ENCODE measurements around the gene DDIAS. TPM values are rescaled to one million over a fixed set of nuclear protein-coding genes. Genes with fewer than 3 reads are reported as not detected.
"Not testable (repeated sequence)": the region's sequence is repeated elsewhere in the genome, so short reads cannot be mapped to it uniquely, and the experiment has no call there.

The DDIAS gene
- total RNA-seq, 1 experiment from 2014 or later = 17.1 TPM

- no peak for DNase-seq (ENCODE audit: low read depth, low spot score)
- Histone ChIP-seq H3K36me3 (ENCODE audit: control insufficient read depth in 1 of 2, insufficient read depth in 2 of 2, low read length in 2 of 2) (no peaks in the 10 kb centered on the region), H3K4me2 (ENCODE audit: low read length) (no peak overlapping the region), H3K9me2 (ENCODE audit: insufficient read depth) (no peaks in the 10 kb centered on the region), H2AFZ (ENCODE audit: low read depth, low read length, poor library complexity, severe bottlenecking) (no peak overlapping the region), H3K27ac (ENCODE audit: low read depth, low read length) (no peak overlapping the region), H3K4me1 (ENCODE audit: control insufficient read depth in 1 of 2, insufficient read depth in 2 of 2, low read length in 2 of 2) (peaks cover 11 to 13% of the 10 kb centered on the region in 2 experiments), H3K79me2 (ENCODE audit: insufficient read depth, low read length) (no peaks in the 10 kb centered on the region), H3K9me3 (ENCODE audit: control insufficient read depth in 1 of 2, insufficient read depth in 1 of 2, low read depth in 1 of 2, low read length in 2 of 2) (no peaks in the 10 kb centered on the region), H3K4me3 (replicated peaks in 1 of 2; ENCODE audit: low read depth in 1 of 2, low read length in 2 of 2) (no peak overlapping the region), H3K9ac (ENCODE audit: low read length) (no peak overlapping the region), H3K27me3 (ENCODE audit: insufficient read depth, low read length) (no peaks in the 10 kb centered on the region), H4K20me1 (ENCODE audit: insufficient read depth) (no peaks in the 10 kb centered on the region)
- ChIA-PET CTCF (no interaction called here), RAD21 (ENCODE audit: low non-redundant PET in 1 of 2, low total read pairs in 2 of 2, uncharacterized antibody in 2 of 2, unreplicated experiment in 2 of 2) (no interaction called here), POLR2A (no interaction called here)
- no TSS peak for BruUV-seq (replicated peaks)
- intact Hi-C loops (cut with micrococcal nuclease) = no loop called here
- TF ChIP-seq POLR2AphosphoS5 (IDR thresholded peaks at IDR 0.05; ENCODE audit: low read depth, low read length) (no peak), CEBPB (IDR thresholded peaks at IDR 0.05; ENCODE audit: low read depth) (no peak), SIN3A (IDR thresholded peaks at IDR 0.05; ENCODE audit: low read depth) (no peak), ZBTB33 (IDR thresholded peaks at IDR 0.05; ENCODE audit: extremely low read depth, insufficient replicate concordance, low read length) (no peak), ATF3 (IDR thresholded peaks at IDR 0.05) (no peak), SP1 (IDR thresholded peaks at IDR 0.05; ENCODE audit: low read depth) (no peak), SRF (IDR thresholded peaks at IDR 0.05; ENCODE audit: low read depth) (no peak), CTCF (IDR thresholded peaks at IDR 0.05 in 2 of 3, conservative IDR thresholded peaks at IDR 0.05 in 1 of 3; ENCODE audit: borderline replicate concordance in 1 of 3, insufficient read depth in 1 of 3, low read depth in 2 of 3, low read length in 2 of 3) (no peak), EZH2 (IDR thresholded peaks at IDR 0.05) (no peak), TCF7L2 (IDR thresholded peaks at IDR 0.05; ENCODE audit: borderline replicate concordance, extremely low read depth, insufficient read depth, insufficient read length) (no peak), MAX (IDR thresholded peaks at IDR 0.05) (no peak), ZNF274 (IDR thresholded peaks at IDR 0.05; ENCODE audit: low read depth, low read length) (no peak)
- no peak for ATAC-seq
Observed at GRCh38 chr11:82854242-82854641, 47.3 kb upstream of the DDIAS start.

- H3K9me2 ChIP-seq (ENCODE audit: insufficient read depth); RAD21 ChIA-PET (ENCODE audit: low non-redundant PET in 1 of 2, low total read pairs in 2 of 2, uncharacterized antibody in 2 of 2, unreplicated experiment in 2 of 2); H3K9me3 ChIP-seq (ENCODE audit: control insufficient read depth in 1 of 2, insufficient read depth in 1 of 2, low read depth in 1 of 2, low read length in 2 of 2); H4K20me1 ChIP-seq (ENCODE audit: insufficient read depth); DNase-seq (ENCODE audit: low read depth, low spot score); H3K9ac ChIP-seq (ENCODE audit: low read length); H3K4me2 ChIP-seq (ENCODE audit: low read length); BruUV-seq (replicated peaks); H3K27me3 ChIP-seq (ENCODE audit: insufficient read depth, low read length); H2AFZ ChIP-seq (ENCODE audit: low read depth, low read length, poor library complexity, severe bottlenecking); H3K36me3 ChIP-seq (ENCODE audit: control insufficient read depth in 1 of 2, insufficient read depth in 2 of 2, low read length in 2 of 2); ATAC-seq; CTCF ChIA-PET; intact Hi-C loops (cut with micrococcal nuclease); POLR2A ChIA-PET; H3K79me2 ChIP-seq (ENCODE audit: insufficient read depth, low read length); H3K27ac ChIP-seq (ENCODE audit: low read depth, low read length); H3K4me3 ChIP-seq (replicated peaks in 1 of 2; ENCODE audit: low read depth in 1 of 2, low read length in 2 of 2): not testable (repeated sequence)
- H3K4me1 ChIP-seq (ENCODE audit: control insufficient read depth in 1 of 2, insufficient read depth in 2 of 2, low read length in 2 of 2) = peaks cover 11 to 17% of the 10 kb centered on the region in 2 experiments
Observed at GRCh38 chr11:82854916-82855315, 46.6 kb upstream of the DDIAS start.

Measured in HCT116 (cell line).